HepG2 (cell line): ENCODE measurements around the gene GABARAPL2. TPM values are rescaled to one million over a fixed set of nuclear protein-coding genes. Genes with fewer than 3 reads are reported as not detected.

Source experiments
- CCDC6 ChIP-seq: sonication (generic); formaldehyde crosslinking; IDR thresholded peaks from 2 replicates; pipeline ENCODE4 v1.8.1; 2022; ENCODE audit warnings: mild to moderate bottlenecking, missing genetic modification reagents, moderate library complexity
- CEBPB ChIP-seq: IDR thresholded peaks from 2 replicates; pipeline ENCODE4 v1.6.1; 2011; ENCODE audit warnings: low read depth, low read length, improper control_type of control experiment, borderline replicate concordance
- EED ChIP-seq: sonication (generic); formaldehyde crosslinking; IDR thresholded peaks from 2 replicates; pipeline ENCODE4 v1.5.0; 2020; ENCODE audit warnings: mild to moderate bottlenecking, missing genetic modification reagents
- EP300 ChIP-seq, 3 experiments: sonication (generic) in 1 of 3; formaldehyde crosslinking in 1 of 3; IDR thresholded peaks; 2 replicates each; pipeline versions ENCODE4 v1.5.1 to v1.6.1; 2011 to 2020; ENCODE audit warnings: low read depth in 2 of 3, low read length in 2 of 3, borderline replicate concordance in 1 of 3, improper control_type of control experiment in 1 of 3, mild to moderate bottlenecking in 1 of 3, missing genetic modification reagents in 1 of 3, moderate library complexity in 1 of 3
- FLYWCH1 ChIP-seq: sonication (generic); formaldehyde crosslinking; IDR thresholded peaks from 2 replicates; pipeline ENCODE4 v1.8.1; 2023; ENCODE audit warnings: mild to moderate bottlenecking, missing genetic modification reagents
- GFI1 ChIP-seq: sonication (generic); formaldehyde crosslinking; IDR thresholded peaks from 2 replicates; pipeline ENCODE4 v1.5.0; 2020; ENCODE audit warnings: missing genetic modification reagents, mild to moderate bottlenecking, borderline replicate concordance
- HNF1A ChIP-seq, 2 experiments: sonication (generic) in 1 of 2; formaldehyde crosslinking in 1 of 2; IDR thresholded peaks; 2 replicates each; pipeline versions ENCODE4 v1.4.0 to v1.6.1; 2016 to 2020; ENCODE audit warnings: borderline replicate concordance in 1 of 2, low read depth in 1 of 2, mild to moderate bottlenecking in 1 of 2, missing genetic modification reagents in 1 of 2
- NCOR1 ChIP-seq: fragments of 200-600 bp; sonication (generic); IDR thresholded peaks from 2 replicates; pipeline ENCODE4 v1.7.0; 2017; ENCODE audit warnings: antibody characterized with exemption, low read length, borderline replicate concordance
- TGIF2 ChIP-seq: IDR thresholded peaks from 2 replicates; pipeline ENCODE4 v1.6.1; 2016; ENCODE audit warnings: control low read depth, missing compliant biosample characterization
- THAP9 ChIP-seq: sonication (generic); formaldehyde crosslinking; IDR thresholded peaks from 2 replicates; pipeline ENCODE4; 2020; ENCODE audit warnings: missing genetic modification reagents, mild to moderate bottlenecking, borderline replicate concordance
- U2AF1 ChIP-seq: fragments of 200-400 bp; formaldehyde crosslinking; optimal IDR thresholded peaks from 2 replicates; pipeline ENCODE3; 2017; ENCODE audit warnings: mild to moderate bottlenecking, low read depth, low read length
- ZFAT ChIP-seq: sonication (generic); formaldehyde crosslinking; conservative IDR thresholded peaks from 2 replicates; pipeline ENCODE4 v1.8.1; 2023; ENCODE audit warnings: missing genetic modification reagents, inconsistent platforms
- ZFP36L2 ChIP-seq: sonication (generic); formaldehyde crosslinking; IDR thresholded peaks from 2 replicates; pipeline ENCODE4 v1.4.0; 2020; ENCODE audit warnings: missing genetic modification reagents
- ZNF160 ChIP-seq: sonication (generic); formaldehyde crosslinking; IDR thresholded peaks from 2 replicates; pipeline ENCODE4 v1.8.0; 2022; ENCODE audit warnings: mild to moderate bottlenecking, inconsistent platforms, missing genetic modification reagents
- ZNF224 ChIP-seq: sonication (generic); formaldehyde crosslinking; IDR thresholded peaks from 2 replicates; pipeline ENCODE4 v1.5.0; 2020; ENCODE audit warnings: mild to moderate bottlenecking, missing genetic modification reagents
- ZNF33A ChIP-seq: sonication (generic); formaldehyde crosslinking; IDR thresholded peaks from 2 replicates; pipeline ENCODE4 v1.5.1; 2020; ENCODE audit warnings: missing genetic modification reagents, mild to moderate bottlenecking, moderate library complexity, borderline replicate concordance
- ZNF441 ChIP-seq: sonication (generic); formaldehyde crosslinking; IDR thresholded peaks from 2 replicates; pipeline ENCODE4 v1.7.0; 2021; ENCODE audit warnings: missing genetic modification reagents, borderline replicate concordance
- ZNF740 ChIP-seq: sonication (generic); formaldehyde crosslinking; IDR thresholded peaks from 2 replicates; pipeline ENCODE4 v1.4.0; 2020; ENCODE audit warnings: missing genetic modification reagents
- ZNF768 ChIP-seq: sonication (generic); formaldehyde crosslinking; IDR thresholded peaks from 2 replicates; pipeline ENCODE4 v1.4.0; 2020; ENCODE audit warnings: missing genetic modification reagents
- ZNF781 ChIP-seq: sonication (generic); formaldehyde crosslinking; IDR thresholded peaks from 2 replicates; pipeline ENCODE4 v1.5.1; 2020; ENCODE audit warnings: borderline replicate concordance, mild to moderate bottlenecking, missing genetic modification reagents; ENCODE audit errors: not compliant biosample characterization
- polyA plus RNA-seq, 8 experiments: library from polyadenylated mRNA; depleted of rRNA in 3 of 8; stranded (reverse) in 7 of 8; unstranded in 1 of 8; fragments of >200 nt; fragmentation: Illumina TruSeq in 4 of 8; extraction: Trizol in 4 of 8; gene quantifications; 2 replicates each; pipeline versions ENCODE4 v1.2.1 to v1.2.3, GENCODE V29; 2011 to 2016; ENCODE audit warnings: low read depth in 4 of 8, missing spikeins in 1 of 8, mixed read lengths in 1 of 8; ENCODE audit not compliant: insufficient read depth in 1 of 8
- total RNA-seq, 5 experiments: library from RNA; depleted of rRNA; stranded (reverse); fragments of >200 nt; fragmentation: Illumina TruSeq; extraction: Trizol; gene quantifications; 2 replicates each; pipeline ENCODE4 v1.2.3, GENCODE V29; 2016; ENCODE audit warnings: low read depth in 1 of 5

The GABARAPL2 gene
- total and polyA plus RNA-seq, 2 of the 13 experiments (the other 11 are each of a cell fraction or from before 2014, with no cell fraction given), result 76.4 to 83.0 TPM

GRCh38 chr16:75527825-75528299 lies 38.3 kb upstream of the GABARAPL2 start (continued):
- TF ChIP-seq TGIF2, result no peak
- no peak for TF ChIP-seq HNF1A (IDR thresholded peaks at IDR 0.05; ENCODE audit: low read depth)
- no peak for TF ChIP-seq HNF1A (CRISPR knock-in tag; IDR thresholded peaks at IDR 0.05; ENCODE audit: borderline replicate concordance)
- TF ChIP-seq THAP9 (CRISPR knock-in tag), result no peak
- no peak for TF ChIP-seq ZNF768
- TF ChIP-seq NCOR1, result peak; percentile 69; the same call in 1 of the 2 replicates
- no peak for TF ChIP-seq GFI1 (CRISPR knock-in tag)
- TF ChIP-seq ZNF441 (CRISPR knock-in tag), result no peak
- no peak for TF ChIP-seq ZNF33A (CRISPR knock-in tag)
- no peak for TF ChIP-seq EP300 (IDR thresholded peaks at IDR 0.05; ENCODE audit: low read depth in 2 of 2, low read length in 2 of 2)
- TF ChIP-seq EP300 (CRISPR knock-in tag; IDR thresholded peaks at IDR 0.05; ENCODE audit: borderline replicate concordance), result no peak
- no peak for TF ChIP-seq EED (CRISPR knock-in tag)
- TF ChIP-seq ZNF740 (CRISPR knock-in tag), result no peak
- no peak for TF ChIP-seq U2AF1
- TF ChIP-seq ZNF781, result no peak
- no peak for TF ChIP-seq CCDC6 (CRISPR knock-in tag)
- TF ChIP-seq ZNF224, result no peak
- TF ChIP-seq ZFP36L2 (CRISPR knock-in tag), result no peak
- no peak for TF ChIP-seq CEBPB
- no peak for TF ChIP-seq ZFAT
- TF ChIP-seq ZNF160 (CRISPR knock-in tag), result no peak
- no peak for TF ChIP-seq FLYWCH1 (CRISPR knock-in tag)
